Activated CD4-positive, alpha-beta T cell treated with anti-CD3 and anti-CD28 coated beads, Interleukin-10, Interleukin-2, amounts not matched to agents 100 ng/mL and 50 ng/mL, durations not matched to agents 16 hours and 8 hours (primary cell): ENCODE results near the gene ZBTB48.
A peak's percentile ranks its signal among the peaks of the same experiment; 100 is the strongest.
"Not testable (repeated sequence)": the region's sequence is repeated elsewhere in the genome, so short reads cannot be mapped to it uniquely, and the experiment has no call there.

Source experiments
- DNase-seq: peaks from one replicate; pipeline ENCODE4 v3.0.0-alpha.2; 2020

Gene ZBTB48

DNA sequence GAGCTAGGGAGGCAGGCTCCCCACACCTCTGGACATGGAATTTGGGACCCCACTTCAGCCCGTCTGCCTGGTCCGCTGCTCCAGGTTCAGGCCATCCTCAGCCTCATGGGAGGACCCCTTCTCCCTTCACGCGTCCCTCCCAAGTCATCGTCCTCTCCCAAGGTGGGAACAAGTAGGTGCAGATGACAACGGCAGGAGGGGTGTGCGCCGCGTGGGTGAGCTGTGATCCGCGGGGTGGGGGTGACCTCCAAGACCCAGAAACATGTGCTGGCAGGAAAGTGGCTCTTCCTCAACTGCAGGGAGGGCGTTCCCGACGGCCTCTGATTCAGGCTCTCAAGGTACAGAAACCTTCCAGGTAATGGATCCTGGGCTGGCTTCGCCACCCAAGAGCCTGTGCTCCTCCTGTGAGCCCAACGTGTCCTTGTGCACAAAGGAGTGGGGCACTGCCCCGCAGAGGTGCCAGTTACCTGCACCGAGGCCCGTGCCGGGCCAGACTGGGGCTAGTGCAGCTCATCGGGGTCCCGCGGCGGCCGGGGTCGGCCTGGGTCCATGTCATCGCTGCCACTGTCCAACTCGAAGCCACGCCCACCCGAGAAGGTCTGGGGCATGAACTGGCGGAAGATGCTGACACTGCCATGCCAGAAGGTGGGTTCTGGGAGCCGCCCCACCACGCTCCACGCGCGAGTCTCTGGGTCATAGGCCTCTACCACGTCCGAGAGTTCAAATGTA lies 13.2 kb downstream of the ZBTB48 start:
- DNase-seq = no peak

GRCh38 chr1:6593810-6594209 lies 14.0 kb downstream of the ZBTB48 start:
- DNase-seq = no peak

- DNase-seq = no peak
These were observed 15.4 kb downstream of the ZBTB48 start for GRCh38 chr1:6594977-6595740.

GRCh38 chr1:6596351-6596750 lies 16.6 kb downstream of the ZBTB48 start:
- DNase-seq = no peak

DNA sequence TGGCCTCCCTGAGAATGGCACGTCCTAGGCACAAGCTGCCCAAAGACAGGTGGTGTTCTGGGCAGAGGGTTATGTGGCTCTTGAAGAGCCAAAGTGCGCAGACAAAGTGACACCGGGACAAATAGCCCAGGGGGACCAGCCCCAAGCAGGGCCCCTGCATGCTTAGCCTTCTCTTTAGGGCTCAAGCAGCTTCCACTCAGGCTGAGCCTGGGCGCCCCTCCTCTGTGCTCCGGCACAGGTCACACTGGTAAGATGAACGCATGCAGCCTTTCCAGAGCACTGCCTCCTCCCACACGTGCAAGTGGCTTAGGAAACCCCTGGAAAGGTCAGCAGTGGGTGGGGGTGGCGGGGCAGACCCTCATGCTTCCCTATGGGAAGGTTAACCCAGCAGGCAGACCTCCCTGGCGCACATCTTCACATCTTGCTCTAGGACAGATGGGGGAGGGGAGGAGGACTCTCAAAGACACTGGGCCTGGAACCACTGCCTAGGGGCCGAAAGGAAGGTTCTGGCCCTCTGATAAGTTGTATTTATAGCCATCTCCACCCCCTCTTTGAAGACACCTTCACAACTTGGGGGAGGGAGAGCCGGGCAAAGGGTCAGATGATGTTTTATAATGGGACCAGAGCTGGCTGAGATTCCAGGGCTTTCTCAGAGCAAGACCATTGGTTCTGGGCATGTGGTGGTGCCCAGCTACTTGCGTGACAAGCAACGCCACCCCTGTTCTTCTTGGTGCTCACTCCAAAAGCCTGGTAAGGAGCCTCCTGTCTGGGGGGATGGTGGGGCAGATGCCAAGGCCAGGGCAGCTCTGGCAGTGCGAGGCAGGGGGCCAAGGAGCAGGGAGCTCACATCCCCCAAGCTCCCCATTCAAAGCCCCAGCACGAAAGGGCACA lies 17.3 kb downstream of the ZBTB48 start:
- DNase-seq = no peak

DNA sequence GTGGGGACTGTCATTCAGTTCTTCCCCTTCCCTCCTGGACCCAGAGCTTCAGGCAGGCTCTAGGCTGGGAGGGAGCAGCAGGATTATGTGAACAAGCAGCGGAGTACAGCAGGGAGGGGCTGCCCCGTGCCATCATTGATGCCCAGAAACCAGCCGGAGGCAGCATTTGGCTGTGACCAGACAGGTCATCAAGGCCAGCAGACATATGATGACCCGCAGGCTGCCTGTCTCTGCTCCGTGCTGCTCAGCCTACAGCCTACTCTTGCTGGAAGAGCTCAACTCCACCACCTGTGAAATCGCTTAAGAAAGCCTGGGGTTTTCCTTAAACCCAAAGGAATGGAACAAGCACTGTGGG lies 18.0 kb downstream of the ZBTB48 start:
- DNase-seq = no peak

DNA sequence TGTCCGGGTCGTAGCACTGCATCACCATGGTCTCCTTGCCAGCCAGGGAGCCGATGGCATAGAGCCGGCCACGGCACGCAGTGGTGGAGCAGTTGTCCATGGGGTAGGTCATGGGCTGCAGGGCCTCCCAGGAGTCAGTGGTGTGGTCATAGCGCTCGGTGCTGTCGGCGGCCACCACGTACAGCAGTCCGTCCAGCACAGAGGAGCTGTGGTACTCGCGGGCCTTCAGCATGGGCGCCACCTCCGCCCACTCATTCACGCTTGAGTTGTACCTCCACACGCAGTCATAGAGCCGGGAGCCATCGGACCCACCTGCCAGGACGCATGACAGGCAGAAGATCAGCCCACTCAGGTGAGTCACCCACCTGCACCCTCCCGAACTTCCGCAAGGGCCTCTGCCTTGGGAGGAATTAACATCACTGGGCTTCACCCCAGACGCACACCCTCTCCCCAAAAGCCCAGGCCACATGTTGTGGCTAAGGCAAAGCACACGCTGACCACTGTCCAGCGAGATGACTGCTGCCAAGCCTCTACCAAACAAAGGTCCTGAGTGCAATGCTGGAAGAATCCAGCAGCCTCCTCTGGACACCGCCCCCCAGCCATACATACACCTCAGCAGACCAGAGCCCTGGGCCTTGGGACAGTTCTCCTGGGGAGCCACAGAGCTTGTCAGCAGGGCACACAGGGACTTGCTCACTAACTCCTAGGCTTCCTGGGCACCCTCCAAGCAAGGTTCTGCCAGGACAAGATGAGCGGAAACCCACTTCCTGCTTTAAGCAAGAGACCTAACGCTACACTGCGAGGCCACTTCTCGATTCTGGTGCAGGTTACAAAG lies 19.6 kb downstream of the ZBTB48 start:
- DNase-seq = peak; percentile 63

GRCh38 chr1:6599991-6600390 lies 20.2 kb downstream of the ZBTB48 start:
- DNase-seq = not testable (repeated sequence)

DNA sequence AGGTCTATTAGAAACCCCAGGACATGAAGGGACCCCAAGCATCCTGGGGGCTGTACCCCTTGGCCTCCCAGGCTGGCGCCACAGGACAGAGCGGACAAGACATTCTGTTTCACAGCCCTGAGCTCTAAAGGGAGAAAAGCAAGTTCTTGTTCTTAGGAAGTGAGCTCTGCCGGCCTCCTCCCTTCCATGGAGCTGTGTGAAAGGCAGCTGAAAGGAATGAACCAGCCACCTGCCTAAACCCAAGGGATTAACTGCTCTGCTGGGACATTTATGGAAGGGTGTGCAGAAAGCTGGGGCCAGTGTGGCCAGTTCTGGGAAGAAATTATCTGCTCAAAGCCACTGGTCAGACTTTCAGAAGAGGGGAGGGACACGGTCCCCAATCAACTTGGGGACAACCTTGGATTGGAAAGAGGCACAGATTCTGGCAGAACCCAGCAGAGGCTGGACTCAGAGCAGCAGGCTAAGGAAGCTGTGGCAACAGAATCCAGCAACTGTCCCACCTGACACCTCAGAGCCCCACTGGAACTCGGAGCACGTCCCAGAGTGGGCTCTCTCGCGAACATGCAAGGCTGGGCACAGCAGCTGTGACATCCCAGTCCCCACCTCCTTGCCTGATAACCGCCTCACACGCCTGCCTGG lies 20.7 kb downstream of the ZBTB48 start:
- DNase-seq = no peak

- DNase-seq = peak; percentile 90
These were observed 21.5 kb downstream of the ZBTB48 start for GRCh38 chr1:6601049-6601922.

GRCh38 chr1:6601923-6602668 lies 22.3 kb downstream of the ZBTB48 start:
- DNase-seq = no peak

- peak; percentile 93 for DNase-seq
These were observed 23.0 kb downstream of the ZBTB48 start, which contains the start of gene KLHL21 for GRCh38 chr1:6602669-6603237. TSS of gene KLHL21 (minus strand) at chr1:6602869. CDS start at chr1:6602817, 52 bp downstream.

- peak; percentile 68 for DNase-seq
These were observed 23.6 kb downstream of the ZBTB48 start for GRCh38 chr1:6603238-6603914.

DNA sequence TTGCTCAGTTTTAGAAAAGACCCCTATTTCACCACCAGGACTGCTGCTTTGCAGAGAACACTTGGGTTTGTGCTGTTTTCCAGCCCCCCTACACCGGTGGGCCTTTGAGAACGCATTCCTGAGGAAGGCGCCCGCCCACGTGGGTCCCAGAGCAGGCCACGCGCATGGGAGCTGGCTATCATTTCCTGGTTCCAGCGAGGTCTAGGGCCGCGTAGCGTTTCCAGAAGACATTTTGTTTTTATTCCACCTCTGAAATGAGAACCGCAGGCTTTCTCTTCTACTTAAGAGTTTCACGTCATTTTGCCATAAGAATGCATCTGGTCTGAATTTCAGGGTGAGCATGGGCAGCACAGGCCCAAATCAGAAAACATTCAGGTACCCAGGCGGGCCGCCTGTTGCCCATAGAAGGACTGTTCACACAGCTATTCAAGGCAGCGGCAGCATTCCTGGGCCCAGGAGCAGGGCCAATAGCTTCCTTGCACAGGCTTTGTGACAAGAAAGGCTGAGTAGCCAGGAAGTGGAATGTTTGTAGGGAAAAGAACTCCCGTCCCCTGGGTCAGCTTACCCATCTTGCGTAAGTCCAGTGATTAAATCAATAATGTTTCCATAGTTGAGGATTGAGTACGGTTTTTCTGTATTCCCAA lies 24.2 kb downstream of the ZBTB48 start:
- DNase-seq = no peak

DNA sequence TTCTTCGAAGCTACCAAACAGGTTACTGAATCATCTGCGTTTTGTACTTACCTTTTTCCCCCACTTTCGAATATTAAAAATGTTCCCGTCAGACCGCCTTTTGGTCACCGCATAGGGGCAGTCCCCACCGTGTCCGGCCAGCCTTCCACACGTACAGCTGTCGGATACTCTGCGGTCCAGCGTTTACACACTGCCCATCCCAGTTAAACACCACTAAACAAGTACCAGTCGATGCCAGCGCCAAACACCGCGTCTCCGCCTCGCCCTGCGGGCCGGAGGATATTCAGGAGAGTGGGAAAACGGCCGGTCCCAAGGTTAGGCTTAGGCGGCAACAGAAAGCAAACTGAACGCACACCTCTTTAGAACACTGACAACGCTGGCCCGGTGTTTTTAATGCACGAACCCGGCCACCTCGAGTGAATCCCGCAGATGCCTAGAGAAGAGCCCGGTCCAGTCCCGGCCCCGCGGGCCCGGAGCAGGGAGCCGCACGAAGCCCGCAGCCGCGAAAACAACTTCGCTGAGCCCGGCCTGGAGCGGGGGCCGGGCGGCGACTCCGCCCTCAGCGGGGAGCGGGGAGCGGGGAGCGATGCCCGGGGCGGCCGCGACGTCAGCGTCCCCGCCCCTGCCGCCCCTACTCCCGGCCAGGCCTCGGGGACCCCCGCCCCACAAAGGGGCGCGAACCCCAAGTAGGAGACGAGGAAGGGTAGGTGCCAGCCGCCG lies 33.0 kb downstream of the ZBTB48 start:
- DNase-seq = no peak

- peak; percentile 100 for DNase-seq
These were observed 33.7 kb downstream of the ZBTB48 start, which contains the start of gene PHF13 for GRCh38 chr1:6613361-6614018. TSS of gene PHF13 (plus strand) at chr1:6613731. CDS start at chr1:6614067, 336 bp downstream.
